Fibroblast of skin of left biceps (primary cell): ENCODE results near the gene PDGFRB.

Source experiments
- DNase-seq, 2 experiments: peaks; one replicate each; pipeline ENCODE4 v3.0.0-alpha.2; 2013; ENCODE audit warnings: low read depth in 2 of 2

The PDGFRB gene

GRCh38 chr5:150130493-150130922 is 25.1 kb downstream of the PDGFRB start:
- DNase-seq = no peak

- no peak for DNase-seq
Observed at GRCh38 chr5:150129813-150130492, 25.7 kb downstream of the PDGFRB start.

- no peak for DNase-seq
Observed at GRCh38 chr5:150129454-150129812, 26.2 kb downstream of the PDGFRB start.

GRCh38 chr5:150126921-150127265 is 28.8 kb downstream of the PDGFRB start:
- no peak for DNase-seq

GRCh38 chr5:150126199-150126920 is 29.3 kb downstream of the PDGFRB start:
- no peak for DNase-seq

- DNase-seq = no peak
Observed at GRCh38 chr5:150125334-150125733, 30.3 kb downstream of the PDGFRB start.

GRCh38 chr5:150124596-150124995 is 31.0 kb downstream of the PDGFRB start:
- DNase-seq = no peak

- no peak for DNase-seq
Observed at GRCh38 chr5:150124111-150124557, 31.5 kb downstream of the PDGFRB start.

- DNase-seq = no peak
Observed at GRCh38 chr5:150123542-150123941, 32.1 kb downstream of the PDGFRB start.

GRCh38 chr5:150122536-150123481 is 32.8 kb downstream of the PDGFRB start:
- no peak for DNase-seq

- no peak for DNase-seq
Observed at GRCh38 chr5:150122158-150122510, 33.5 kb downstream of the PDGFRB start.

- DNase-seq = no peak
Observed at GRCh38 chr5:150121448-150122157, 34.0 kb downstream of the PDGFRB start.

GRCh38 chr5:150120617-150121447 is 34.8 kb downstream of the PDGFRB start:
- no peak for DNase-seq

GRCh38 chr5:150120062-150120441 is 35.6 kb downstream of the PDGFRB start:
- no peak for DNase-seq

GRCh38 chr5:150119421-150120061 is 36.1 kb downstream of the PDGFRB start:
- no peak for DNase-seq

GRCh38 chr5:150118561-150119229 is 37.0 kb downstream of the PDGFRB start:
- no peak for DNase-seq

- DNase-seq = no peak
Observed at GRCh38 chr5:150117945-150118560, 37.6 kb downstream of the PDGFRB start.

GRCh38 chr5:150116667-150117400 is 38.8 kb downstream of the PDGFRB start:
- DNase-seq = no peak
